Left renal cortex interstitium (tissue), 4 donors: ENCODE results near the gene AP3D1. TPM values are rescaled to one million over a fixed set of nuclear protein-coding genes. Genes with fewer than 3 reads are reported as not detected.
"Not testable (repeated sequence)": the region's sequence is repeated elsewhere in the genome, so short reads cannot be mapped to it uniquely, and the experiment has no call there.

Experiments used
- DNase-seq, 4 donors: peaks; one replicate each; pipeline ENCODE4 v3.0.0-alpha.2; 2013; ENCODE audit warnings: low read depth in 4 of 4, low spot score in 2 of 4, missing footprints in 1 of 4
- polyA plus RNA-seq, 4 donors: library from polyadenylated mRNA; unstranded; fragments of 120-200 nt; gene quantifications; one replicate each; pipeline ENCODE4 v1.2.1, GENCODE V29; 2013; ENCODE audit not compliant: insufficient read length in 4 of 4

The AP3D1 gene
- polyA plus RNA-seq = 100 to 1,000 TPM in 3 of 4 donors, 10 to 100 TPM in 1; 92.0 to 128 (median 113) TPM

DNA sequence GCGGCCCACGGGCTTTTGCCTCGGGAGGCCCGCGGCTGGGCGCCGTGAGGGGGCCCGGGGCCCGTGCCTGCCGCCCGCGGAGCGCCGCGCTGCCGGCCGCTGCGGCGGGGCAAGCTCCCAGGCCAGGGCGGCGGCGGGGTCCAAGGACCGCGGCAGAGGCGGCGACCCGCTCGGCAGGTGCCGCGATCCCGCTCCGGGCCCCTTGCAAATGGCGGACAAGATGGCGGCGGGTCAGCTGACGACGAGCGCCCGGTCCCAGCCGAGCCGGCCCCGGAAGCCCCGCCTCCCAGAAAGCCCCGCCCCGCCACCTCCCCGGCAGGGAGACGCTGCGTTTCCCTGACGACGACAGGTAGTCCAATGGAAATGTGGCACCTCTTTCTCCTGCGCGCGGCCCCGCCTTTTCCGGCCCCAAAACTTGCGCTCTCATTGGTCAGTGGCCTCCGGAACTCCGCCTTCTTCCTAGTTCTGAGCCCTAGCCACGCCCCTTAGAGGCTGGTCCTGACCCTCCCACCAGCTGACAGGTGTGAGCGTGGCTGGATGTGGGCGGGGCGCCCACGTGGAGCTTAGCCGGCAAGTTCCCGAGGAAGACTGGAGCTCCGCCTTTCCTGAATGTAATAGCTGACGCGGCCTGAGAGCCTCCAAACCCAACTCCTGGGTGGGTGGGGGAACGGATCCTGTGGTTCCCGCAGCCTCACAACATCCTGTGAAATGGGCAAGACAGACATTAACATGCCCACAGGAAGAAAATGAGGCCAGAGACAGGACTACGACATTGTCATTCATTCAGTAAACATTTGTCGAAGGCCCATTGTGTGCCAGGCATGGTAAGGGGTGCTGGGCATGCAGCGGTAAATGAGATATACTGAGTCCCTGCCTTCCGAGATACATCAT is at the start of gene AP3D1:
Gene AP3D1, minus strand, starts transcription at position 228 of the 891 bp plus-strand sequence. CDS start 232 bp downstream, outside the sequence.
- DNase-seq = peak; percentile 96 to 100 (median 98)

DNA sequence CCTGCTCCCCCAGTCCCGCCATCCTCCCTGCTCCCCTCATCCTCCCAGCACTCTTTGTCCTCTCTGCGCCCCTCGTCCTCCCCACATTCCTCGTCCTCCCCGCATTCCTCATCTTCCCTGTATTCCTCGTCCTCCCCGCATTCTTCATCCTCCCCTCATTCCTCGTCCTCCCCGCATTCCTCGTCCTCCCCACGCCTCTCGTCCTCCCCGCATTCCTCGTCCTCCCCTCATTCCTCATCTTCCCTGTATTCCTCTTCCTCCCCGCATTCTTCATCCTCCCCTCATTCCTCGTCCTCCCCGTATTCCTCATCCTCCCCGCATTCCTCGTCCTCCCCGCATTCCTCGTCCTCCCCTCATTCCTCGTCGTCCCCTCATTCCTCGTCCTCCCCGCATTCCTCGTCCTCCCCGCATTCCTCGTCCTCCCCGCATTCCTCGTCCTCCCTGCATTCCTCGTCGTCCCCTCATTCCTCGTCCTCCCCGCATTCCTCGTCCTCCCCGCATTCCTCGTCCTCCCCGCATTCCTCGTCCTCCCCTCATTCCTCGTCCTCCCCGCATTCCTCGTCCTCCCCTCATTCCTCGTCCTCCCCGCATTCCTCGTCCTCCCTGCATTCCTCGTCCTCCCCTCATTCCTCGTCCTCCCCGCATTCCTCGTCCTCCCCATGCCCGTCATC is 49.4 kb upstream of the AP3D1 start:
- DNase-seq = not testable (repeated sequence)

DNA sequence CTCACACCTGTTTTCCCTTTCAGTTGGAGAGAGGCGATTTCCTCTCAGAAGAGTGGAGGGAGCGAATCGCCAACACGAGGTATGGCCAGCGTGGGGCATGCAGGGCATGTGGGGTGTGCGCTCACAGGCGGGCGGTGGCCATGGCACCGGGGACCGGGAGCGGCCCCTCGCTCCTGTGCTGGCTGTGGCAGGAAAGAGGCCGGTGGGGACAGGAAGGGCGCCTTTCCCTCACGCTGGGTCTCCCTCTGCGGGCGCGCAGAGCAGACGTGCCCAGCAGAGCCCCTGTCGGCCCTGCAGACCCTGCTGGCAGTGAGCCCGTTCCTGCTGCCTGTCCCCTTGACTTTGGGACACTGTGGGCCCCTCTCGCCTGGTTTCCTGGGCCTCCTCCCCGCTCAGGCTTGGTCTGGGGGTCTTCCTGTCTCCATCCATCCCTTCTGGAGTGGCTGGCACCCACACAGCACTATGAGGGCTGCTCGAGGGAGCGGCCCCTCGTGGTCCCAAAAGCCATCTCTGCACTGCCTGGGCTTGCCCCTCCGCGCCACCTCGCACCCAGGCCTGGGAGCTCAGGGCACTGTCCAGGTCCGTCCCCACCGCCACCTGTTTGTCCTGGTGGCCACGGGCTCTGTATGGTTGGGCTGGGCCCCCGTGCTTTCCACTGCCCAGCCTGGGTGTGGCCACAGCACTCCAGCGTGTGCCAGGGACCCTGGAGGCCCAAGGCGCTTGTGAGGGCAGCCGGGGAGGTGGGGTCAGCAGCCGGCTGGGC is 48.7 kb upstream of the AP3D1 start:
- no peak for DNase-seq

DNA sequence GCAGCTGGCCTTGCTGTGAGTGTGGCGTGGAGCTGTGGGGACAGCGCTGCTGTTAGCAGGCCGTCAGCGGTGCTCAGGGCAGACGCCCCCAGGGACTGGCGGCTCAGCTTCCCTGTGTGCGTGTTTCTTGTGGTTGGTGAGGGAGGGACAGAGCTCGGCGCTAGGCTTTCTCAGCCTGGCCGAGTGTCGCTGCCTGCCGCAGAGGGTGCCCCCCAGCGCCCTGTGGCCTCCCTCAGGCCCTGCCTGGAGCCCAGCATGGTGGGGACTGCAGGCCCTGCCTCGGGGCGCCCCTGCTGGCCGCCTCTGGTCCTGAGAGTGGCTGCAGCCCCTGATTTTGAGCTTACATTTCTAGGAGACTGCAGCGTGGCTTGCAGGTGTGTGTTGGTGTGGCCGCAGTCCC is 47.8 kb upstream of the AP3D1 start:
- no peak for DNase-seq

DNA sequence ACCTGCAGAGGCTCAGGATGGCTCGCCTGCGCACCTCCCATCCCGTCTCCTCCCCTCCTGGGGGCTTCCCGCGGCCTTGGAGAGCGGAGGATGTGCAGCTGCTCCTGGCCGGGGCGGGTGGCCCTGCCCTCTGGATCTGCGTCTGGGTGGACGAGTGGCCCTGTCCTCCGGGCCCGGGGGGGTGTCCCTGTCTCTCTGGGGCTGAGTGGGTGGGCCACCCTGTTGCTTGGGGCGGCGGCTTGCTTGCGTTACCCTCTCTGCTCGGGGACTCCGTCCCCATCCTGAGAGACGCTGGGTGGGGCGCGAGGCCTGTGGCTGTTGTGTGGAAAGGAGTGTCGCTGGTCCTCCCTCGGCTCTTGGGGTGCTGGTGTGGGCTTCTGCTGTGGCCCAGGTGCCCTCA is 47.0 kb upstream of the AP3D1 start:
- no peak for DNase-seq

DNA sequence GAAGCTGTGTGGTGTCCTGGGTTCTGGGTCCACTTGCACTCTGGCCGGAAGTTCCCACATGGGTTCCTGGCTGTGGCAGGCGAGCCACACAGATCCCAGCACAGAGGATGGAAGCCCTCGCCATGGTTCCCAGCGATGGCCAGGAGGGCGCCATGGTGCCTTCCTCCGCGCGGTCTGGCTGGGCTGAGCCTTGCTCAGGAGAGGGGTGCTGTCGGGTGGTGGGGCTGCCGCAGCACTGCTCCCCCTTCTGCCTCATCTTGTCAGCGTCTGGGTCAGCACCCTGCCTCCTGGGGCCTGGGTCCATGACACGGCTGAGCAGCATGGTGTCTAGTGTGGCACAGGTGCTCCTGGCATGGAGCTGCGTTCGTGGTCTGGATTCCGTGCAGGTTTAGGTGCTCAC is 45.9 kb upstream of the AP3D1 start:
- no peak for DNase-seq

DNA sequence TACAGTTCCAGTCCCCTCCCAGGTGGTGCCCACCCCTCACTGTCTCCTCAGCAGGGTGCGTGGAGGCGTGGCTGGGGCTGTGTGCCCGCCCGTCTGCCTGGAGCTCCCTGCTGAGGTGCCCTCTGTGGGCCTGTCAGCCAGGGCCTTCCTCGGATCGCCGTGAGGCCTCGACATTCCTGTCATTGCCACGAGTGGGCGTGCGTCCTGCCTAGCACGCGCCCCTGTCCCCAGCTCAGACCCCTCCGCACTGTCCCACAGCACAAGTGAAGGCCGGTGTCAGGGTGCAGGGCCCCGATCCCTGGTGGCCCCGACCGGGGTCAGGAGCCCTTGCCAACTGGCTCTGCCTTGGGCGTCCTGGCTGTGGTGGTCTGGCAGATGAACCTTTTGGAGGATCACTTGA is 44.5 kb upstream of the AP3D1 start:
- DNase-seq = no peak

DNA sequence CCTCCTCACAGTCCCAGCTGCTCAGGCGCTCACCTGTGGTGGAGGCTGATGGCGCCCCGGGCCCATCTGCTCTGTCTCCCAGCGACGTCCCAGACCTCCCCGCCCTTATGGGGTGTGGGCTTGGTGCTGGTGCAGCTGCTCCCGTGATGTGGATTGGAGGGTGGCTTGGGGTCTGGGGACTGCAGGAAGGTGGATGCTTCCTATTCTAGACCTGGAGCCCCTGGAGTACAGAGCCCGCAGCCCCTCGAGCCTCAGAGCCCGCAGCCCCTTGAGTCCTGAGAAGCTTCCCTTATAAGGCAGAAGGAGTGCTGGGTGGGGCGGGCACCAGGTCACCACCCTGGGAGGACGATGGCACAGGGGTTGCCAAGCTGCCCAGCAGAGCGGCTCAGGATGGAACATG is 44.0 kb upstream of the AP3D1 start:
- no peak for DNase-seq

DNA sequence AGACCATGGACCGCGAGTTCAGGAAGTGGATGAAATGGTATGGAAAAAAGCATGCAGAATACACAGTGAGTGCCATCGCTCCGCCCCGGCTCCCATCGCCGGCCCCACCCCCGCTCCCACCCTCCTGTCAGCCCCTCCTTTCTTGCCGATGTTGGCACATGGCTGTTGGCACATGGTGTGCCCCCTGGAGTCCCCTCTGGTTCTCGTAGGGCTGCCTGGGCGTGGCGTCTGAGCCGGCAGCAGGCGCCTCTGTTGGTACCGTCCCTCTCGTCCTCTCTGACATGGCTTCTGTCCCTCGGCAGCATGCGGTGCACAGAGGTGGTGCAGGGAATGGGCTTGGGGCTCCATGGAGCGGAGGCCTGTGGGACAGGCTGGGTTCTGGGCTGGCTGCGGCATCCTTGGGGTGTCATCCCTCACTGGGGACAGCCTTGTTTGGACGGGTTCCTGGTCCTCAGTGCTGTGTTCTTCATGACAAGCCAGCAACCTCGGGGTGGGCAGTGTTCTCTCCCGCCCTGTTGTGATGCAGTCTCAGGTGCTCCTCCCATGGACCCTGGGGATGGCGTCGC is 43.2 kb upstream of the AP3D1 start:
- DNase-seq = no peak

DNA sequence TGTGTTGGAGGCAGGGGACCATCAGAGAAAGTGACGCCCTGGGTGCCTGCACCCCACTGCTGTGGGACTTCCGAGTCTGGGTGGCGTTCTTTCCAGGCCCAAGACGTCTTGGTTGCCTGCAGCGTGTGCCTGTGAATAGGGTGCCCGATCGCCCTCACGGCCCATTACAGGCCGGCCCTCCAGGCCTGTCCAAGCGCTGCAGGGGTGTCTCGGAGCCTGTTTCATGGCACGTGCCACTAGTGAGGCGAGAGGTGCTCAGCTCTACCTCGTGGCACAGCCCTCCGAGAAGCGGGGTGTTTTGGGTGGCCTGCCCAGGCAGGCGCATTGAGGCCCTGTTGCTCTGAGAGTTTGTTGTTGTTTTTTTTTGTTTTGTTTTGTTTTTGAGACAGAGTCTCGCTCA is 42.4 kb upstream of the AP3D1 start:
- DNase-seq = no peak

DNA sequence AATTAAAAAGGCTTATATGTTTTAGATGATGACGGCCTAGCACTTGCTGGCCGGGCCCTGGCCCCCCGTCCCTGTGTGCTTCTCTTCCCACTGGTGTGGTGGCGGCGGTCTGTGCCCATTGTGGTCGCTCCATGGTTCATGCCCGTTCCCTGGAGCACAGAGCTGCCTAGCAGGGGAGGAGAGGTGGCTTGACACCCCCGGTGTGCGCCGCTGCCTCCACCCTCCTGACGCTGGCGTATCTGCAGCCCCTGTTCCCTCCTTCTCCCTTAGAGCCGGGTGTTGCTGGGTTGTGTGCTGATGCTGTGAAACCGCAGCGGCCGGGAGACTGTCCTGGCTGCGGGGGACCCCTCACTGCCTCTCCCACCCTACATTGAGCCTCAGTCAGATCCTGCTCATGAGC is 41.5 kb upstream of the AP3D1 start:
- DNase-seq = no peak

DNA sequence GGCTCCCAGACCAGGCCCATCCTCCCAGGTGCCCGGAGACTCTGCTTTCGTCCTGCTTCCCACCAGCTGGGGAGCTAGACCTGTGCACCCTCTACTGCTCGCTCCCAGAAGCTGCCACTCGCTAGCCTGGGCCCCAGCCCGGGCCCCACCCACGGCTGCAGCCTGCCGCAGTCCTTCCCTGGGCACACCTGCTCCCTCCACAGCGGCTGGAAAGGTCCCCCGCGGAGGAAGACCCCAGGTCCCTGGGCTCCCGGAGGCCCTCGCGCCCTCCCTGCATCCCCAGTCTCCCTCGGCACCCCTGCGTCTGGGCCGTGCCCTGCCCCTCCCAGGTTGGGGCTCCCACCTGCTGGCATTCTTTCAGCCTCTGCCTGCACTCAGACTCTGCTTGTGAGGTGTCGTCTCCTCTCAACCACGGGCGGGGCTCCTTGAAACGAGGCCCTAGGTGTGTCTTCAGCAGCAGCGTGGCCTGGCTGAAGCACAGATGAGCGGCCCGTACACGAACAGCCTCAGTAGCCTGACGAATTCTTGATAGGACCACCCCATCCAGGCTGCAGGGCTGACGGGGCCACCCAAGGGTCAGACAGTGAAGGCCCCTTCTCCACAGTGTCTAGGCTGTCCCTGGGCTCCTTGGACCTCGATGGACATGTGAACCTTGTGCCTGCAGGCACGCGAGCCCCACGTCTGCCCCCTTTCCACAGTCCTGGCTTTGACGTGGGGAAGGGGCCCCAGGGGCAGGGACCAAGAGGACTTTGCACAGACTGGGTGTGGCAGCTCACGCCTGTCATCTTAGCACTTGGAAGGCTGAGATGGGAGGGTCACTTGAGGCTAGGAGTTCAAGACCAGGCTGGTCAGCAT is 40.3 kb upstream of the AP3D1 start:
- no peak for DNase-seq

DNA sequence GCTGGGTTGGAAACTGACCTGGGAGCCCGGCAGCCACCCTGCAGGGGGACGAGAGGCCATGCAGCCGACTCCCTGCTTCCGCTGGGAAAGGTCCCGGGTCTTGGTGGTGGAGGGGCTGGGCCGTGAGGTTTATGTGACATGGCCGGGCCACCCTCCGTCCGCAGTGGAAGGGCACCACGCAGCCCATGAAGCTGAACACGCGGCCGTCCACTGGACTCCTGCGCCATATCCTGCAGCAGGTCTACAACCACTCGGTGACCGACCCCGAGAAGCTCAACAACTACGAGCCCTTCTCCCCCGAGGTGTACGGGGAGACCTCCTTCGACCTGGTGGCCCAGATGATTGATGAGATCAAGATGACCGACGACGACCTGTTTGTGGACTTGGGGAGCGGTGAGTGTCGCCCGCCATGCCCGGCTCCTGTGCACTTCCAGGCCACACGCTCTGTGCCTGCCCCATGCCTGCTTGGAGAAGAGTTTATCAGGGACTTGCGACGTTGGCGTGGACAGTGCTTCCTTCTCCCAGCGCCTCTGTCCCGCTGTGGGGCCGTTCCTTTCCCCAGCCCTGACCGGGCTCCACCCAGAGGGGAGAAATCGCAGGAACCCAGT is 39.6 kb upstream of the AP3D1 start:
- DNase-seq = no peak

DNA sequence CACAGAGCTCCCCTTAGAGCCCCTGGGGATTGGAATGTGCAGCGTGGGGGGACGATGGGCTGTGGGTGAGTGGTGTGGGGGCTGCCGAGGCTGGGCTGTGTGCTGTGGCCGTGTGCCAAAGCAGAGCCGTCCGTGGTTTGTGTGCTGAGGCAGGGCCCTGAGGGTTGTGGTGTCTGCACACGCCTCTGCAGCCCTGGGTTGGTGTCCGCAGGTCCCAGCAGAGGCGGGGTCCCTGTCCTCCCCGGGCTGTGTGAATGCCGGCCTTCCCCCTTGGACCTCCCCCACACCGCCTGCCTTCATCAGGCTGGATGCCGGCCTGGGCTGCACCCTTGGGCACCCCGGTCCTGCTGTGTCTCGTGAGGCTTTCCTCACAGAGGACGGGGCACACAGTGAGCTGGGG is 38.5 kb upstream of the AP3D1 start:
- no peak for DNase-seq

DNA sequence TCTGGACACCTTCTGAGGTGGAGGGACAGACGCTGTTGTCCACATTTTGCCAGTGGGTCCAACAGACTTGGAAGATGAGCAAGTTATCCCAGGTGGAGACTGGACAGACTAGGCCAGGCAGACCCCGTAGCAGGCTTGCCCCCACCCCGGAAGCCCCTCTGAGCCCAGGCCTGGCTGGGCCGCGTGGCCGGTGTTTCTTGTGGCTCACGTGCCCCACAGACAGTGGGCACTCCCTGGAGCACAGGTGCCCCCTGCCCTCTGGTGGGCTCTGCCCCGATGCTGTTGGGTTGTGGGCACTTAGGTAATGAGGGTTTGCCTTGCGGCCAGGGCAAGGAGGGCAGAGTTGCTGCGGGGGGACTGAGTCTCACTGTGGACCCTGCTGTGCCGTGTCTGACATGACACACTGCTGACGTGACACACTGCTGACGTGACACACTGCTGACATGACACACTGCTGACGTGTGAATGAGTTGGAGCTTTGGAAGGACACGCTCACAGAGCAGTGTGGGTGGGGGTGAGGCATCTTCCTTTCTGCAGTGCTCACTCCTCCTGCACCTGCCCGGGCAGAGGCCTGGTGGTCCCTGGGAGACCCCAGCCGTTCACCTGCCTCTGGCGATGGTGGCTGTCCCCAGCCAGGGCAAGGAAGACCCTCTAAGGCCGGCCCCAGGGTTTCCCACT is 37.5 kb upstream of the AP3D1 start:
- DNase-seq = no peak

DNA sequence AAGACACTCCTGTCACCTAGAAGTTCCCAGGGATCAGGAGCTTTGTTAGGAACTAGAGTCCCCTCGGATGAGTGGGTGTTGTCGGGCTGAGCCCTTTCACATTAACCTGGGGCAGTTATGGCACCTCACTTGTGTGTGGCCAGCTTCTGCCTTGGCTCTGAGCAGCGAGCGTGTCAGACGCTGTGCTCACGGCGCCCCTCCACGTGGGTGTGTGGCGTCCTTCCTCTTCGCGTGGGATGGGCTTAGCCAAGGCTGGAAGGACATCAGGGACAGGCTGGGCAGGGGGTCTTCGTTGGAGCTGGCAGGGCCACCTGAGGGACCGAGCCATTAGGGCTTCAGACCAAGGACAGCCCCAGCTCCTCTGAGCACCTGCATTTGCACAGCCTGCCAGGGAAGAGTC is 35.8 kb upstream of the AP3D1 start:
- DNase-seq = no peak

DNA sequence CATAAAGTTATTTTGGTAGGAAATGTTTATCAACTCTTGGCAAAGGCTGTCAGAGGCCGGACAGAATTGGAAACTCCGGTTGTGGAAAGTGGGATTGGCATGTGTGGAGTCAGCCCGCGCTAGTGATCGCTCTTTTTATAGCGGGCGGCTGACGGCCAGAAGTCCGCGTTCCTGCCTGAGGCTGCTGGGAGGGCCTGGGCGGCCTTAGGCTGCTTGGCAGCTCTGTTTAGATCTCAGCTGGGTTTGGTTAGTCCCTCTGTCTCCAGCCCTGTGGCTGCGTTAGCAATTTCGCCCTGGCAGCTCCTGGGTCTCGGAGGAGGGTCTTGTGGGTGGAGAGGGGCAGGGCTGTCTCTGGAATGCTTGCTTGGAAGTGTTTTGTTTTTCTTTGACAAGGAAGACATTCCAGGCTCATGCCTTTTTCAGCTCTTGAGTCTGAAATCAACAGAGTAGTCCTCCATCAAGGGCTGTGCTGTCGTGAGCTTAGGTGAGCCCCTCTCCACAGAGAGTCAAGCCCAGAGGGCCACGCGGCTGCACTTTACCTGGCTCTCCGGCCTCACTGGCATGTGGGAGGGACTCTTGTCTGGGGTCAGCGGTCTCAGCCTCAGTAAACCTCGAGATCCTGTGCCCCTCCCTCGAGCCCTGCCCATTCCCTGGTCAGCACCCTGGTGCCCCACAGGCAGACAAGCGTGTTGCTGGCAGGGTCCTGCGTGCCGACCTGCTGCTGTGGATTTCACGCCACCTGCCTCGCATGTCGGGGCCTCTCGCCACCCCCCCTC is 34.9 kb upstream of the AP3D1 start:
- no peak for DNase-seq

DNA sequence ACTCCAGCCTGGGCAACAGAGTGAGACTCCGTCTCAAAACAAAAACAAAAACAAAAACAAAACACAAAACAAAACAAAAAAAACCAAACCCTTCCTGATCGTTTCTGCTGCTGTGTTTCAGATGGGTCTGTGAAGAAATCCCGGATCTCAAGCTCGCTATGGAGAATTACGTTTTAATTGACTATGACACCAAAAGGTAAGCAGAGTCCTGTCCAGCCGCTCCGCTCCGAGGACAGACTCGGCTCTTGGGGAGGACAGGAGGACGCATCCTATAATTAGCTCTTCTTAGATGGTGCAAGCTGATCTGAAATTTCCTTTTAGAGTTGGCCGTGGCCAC is 34.3 kb upstream of the AP3D1 start:
- no peak for DNase-seq
